K562 (cell line): Measurements from ENCODE around the gene USP4. TPM values are rescaled to one million over a fixed set of nuclear protein-coding genes. Genes with fewer than 3 reads are reported as not detected.

Source experiments
- BHLHE40 ChIP-seq: IDR thresholded peaks from 2 replicates; pipeline ENCODE4 v1.6.1; 2011; ENCODE audit warnings: low read length, improper control_type of control experiment
- CREBBP ChIP-seq: IDR thresholded peaks from one replicate; pipeline ENCODE4 v1.6.1; 2012; ENCODE audit warnings: low read depth, mild to moderate bottlenecking, control low read depth, inconsistent platforms, low read length
- DIDO1 ChIP-seq: fragments of 450-650 bp; IDR thresholded peaks from 2 replicates; pipeline ENCODE4 v1.6.1; 2016; ENCODE audit warnings: low read depth, missing biosample characterization, missing genetic modification characterization
- EGR1 ChIP-seq: fragments of 450-650 bp; conservative IDR thresholded peaks from 2 replicates; pipeline ENCODE4 v1.6.1; 2017; ENCODE audit warnings: mild to moderate bottlenecking
- JUND ChIP-seq, 2 experiments: IDR thresholded peaks; 2 replicates in 1 of 2; 3 replicates in 1 of 2; pipeline ENCODE4 v1.6.1; 2011; ENCODE audit warnings: borderline replicate concordance in 2 of 2, low read depth in 2 of 2, low read length in 2 of 2, improper control_type of control experiment in 1 of 2, missing biosample characterization in 1 of 2, missing genetic modification characterization in 1 of 2, missing genetic modification reagents in 1 of 2
- NFRKB ChIP-seq: fragments of 450-650 bp; IDR thresholded peaks from 2 replicates; pipeline ENCODE4 v1.6.1; 2016; ENCODE audit warnings: low read depth
- PHTF2 ChIP-seq: fragments of 250-450 bp; sonication (Bioruptor Pico); IDR thresholded peaks from 2 replicates; pipeline ENCODE4 v1.5.0; 2021; ENCODE audit warnings: mild to moderate bottlenecking
- POLR2AphosphoS5 ChIP-seq: IDR thresholded peaks from 2 replicates; pipeline ENCODE4 v1.6.1; 2011; ENCODE audit warnings: mild to moderate bottlenecking, low read depth, low read length, moderate library complexity; ENCODE audit not compliant: control insufficient read depth, insufficient read depth
- THRAP3 ChIP-seq: fragments of 450-650 bp; IDR thresholded peaks from 2 replicates; pipeline ENCODE4 v1.6.1; 2016; ENCODE audit warnings: mild to moderate bottlenecking, inconsistent platforms, borderline replicate concordance
- ZBTB11 ChIP-seq, 3 experiments: fragments of 200-800 bp in 1 of 3; fragments of 250-450 bp in 1 of 3; fragments of 450-650 bp in 1 of 3; sonication (Bioruptor Pico) in 1 of 3; sonication (Bioruptor generic) in 1 of 3; formaldehyde crosslinking in 1 of 3; IDR thresholded peaks; 2 replicates each; pipeline versions ENCODE4 v1.6.1 to v1.8.0; 2016 to 2022; ENCODE audit warnings: mild to moderate bottlenecking in 2 of 3, missing genetic modification characterization in 2 of 3, missing compliant biosample characterization in 1 of 3, moderate library complexity in 1 of 3
- ZEB2 ChIP-seq: fragments of 450-650 bp; IDR thresholded peaks from 2 replicates; pipeline ENCODE4 v1.6.1; 2016
- ZNF175 ChIP-seq: fragments of 200-800 bp; sonication (Bioruptor generic); IDR thresholded peaks from 2 replicates; pipeline ENCODE4 v1.6.1; 2016; ENCODE audit warnings: low read depth, mild to moderate bottlenecking, missing genetic modification characterization, missing compliant biosample characterization
- ZNF197 ChIP-seq: fragments of 200-800 bp; sonication (Bioruptor generic); IDR thresholded peaks from 2 replicates; pipeline ENCODE4 v1.6.1; 2016; ENCODE audit warnings: low read depth, missing genetic modification characterization, missing compliant biosample characterization
- ZNF57 ChIP-seq: fragments of 450-650 bp; formaldehyde crosslinking; IDR thresholded peaks from 2 replicates; pipeline ENCODE4 v1.4.0; 2020; ENCODE audit warnings: mild to moderate bottlenecking, moderate library complexity
- ZNF583 ChIP-seq: fragments of 250-450 bp; sonication (Bioruptor Pico); IDR thresholded peaks from 2 replicates; pipeline ENCODE4 v1.4.0; 2020
- ZNF707 ChIP-seq: fragments of 250-450 bp; sonication (Bioruptor Pico); conservative IDR thresholded peaks from 2 replicates; pipeline ENCODE4 v1.8.0; 2022; ENCODE audit warnings: inconsistent platforms, mild to moderate bottlenecking, moderate library complexity
- ZNF77 ChIP-seq: fragments of 250-450 bp; sonication (Bioruptor Pico); IDR thresholded peaks from 2 replicates; pipeline ENCODE4 v1.5.0; 2020
- polyA plus RNA-seq, 8 experiments: library from polyadenylated mRNA; depleted of rRNA in 4 of 8; stranded (reverse) in 5 of 8; unstranded in 3 of 8; fragments of >200 nt; fragmentation: Nextera tagmentation in 2 of 8; fragmentation: Illumina TruSeq in 1 of 8; extraction: Ambion mirVana in 2 of 8; extraction: Trizol in 1 of 8; gene quantifications; 2 replicates each; pipeline versions ENCODE4 v1.2.1 to v1.2.3, GENCODE V29; 2011 to 2014; ENCODE audit warnings: inconsistent platforms in 1 of 8, missing spikeins in 1 of 8
- total RNA-seq, 7 experiments: library from RNA; depleted of rRNA in 6 of 7; stranded (reverse); fragments of >200 nt in 6 of 7; fragmentation: Illumina TruSeq in 2 of 7; extraction: Trizol in 2 of 7; gene quantifications; 2 replicates each; pipeline versions ENCODE4 v1.2.1 to v1.2.3, GENCODE V29; 2011 to 2021; ENCODE audit warnings: low replicate concordance in 1 of 7
- TF ChIP-seq, protein P1 (sequence below), 2 experiments: fragments of 200-800 bp in 1 of 2; sonication (Bioruptor generic) in 1 of 2; sonication (generic) in 1 of 2; formaldehyde crosslinking in 1 of 2; IDR thresholded peaks in 1 of 2; conservative IDR thresholded peaks in 1 of 2; 2 replicates each; pipeline versions ENCODE4 v1.5.0 to v1.6.1; 2016 to 2020; ENCODE audit warnings: missing compliant biosample characterization in 1 of 2, missing genetic modification characterization in 1 of 2, missing genetic modification reagents in 1 of 2
- TF ChIP-seq, protein P2 (sequence below): sonication (generic); formaldehyde crosslinking; IDR thresholded peaks from 2 replicates; pipeline ENCODE4 v1.8.0; 2022; ENCODE audit warnings: mild to moderate bottlenecking, missing genetic modification reagents

Gene USP4
- total and polyA plus RNA-seq, 9 of the 15 experiments (the other 6 are each of a cell fraction or from before 2014, with no cell fraction given), result 11.8 to 40.4 (median 22.9) TPM

DNA sequence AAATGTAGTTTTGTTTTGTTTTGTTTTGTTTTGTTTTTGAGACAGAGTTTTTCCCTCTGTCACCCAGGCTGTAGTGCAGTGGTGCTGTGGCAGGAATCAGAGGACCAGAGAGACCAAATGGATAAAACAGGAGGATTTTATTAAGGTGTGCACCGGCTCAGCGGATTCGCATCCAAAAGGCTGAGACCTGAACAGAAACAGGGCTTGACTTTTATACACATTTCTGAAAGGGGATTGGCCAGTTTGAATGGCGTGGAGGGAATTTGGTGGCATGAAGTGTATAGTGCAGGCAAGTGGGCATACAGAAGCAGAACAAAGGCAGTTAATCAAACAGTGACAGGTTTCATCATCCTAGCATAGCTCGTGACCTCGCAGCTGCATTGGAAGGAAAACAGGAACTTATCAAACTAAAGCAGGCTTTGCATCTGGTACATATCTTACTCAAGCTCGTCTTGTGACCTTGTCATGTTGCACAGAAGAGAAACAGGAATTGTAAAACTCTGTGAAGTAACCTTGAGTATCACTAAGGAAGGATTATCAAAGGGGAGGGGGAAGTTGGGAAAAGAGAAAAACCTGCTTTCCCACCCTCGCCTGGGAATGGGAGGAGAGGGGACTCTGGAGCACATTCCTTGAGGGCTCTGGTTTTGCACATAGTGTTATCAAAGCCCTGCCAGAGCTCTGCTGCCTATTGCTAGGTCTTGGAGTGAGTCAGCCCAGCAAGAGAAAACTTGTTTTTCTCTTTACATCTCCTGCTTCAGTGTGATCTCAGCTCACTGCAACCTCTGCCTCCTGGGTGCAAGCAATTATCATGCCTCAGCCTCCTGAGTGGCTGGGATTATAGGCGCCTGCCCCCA, 101.4 kb downstream of the USP4 start (continued):
- TF ChIP-seq, protein P1, sequence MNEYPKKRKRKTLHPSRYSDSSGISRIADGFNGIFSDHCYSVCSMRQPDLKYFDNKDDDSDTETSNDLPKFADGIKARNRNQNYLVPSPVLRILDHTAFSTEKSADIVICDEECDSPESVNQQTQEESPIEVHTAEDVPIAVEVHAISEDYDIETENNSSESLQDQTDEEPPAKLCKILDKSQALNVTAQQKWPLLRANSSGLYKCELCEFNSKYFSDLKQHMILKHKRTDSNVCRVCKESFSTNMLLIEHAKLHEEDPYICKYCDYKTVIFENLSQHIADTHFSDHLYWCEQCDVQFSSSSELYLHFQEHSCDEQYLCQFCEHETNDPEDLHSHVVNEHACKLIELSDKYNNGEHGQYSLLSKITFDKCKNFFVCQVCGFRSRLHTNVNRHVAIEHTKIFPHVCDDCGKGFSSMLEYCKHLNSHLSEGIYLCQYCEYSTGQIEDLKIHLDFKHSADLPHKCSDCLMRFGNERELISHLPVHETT (CRISPR knock-in tag; conservative IDR thresholded peaks at IDR 0.05 in 1 of 2, IDR thresholded peaks at IDR 0.05 in 1 of 2), result peak in 1 of 2 experiments; percentile 83; a peak in 2 of 4 replicates
- TF ChIP-seq, protein P2, sequence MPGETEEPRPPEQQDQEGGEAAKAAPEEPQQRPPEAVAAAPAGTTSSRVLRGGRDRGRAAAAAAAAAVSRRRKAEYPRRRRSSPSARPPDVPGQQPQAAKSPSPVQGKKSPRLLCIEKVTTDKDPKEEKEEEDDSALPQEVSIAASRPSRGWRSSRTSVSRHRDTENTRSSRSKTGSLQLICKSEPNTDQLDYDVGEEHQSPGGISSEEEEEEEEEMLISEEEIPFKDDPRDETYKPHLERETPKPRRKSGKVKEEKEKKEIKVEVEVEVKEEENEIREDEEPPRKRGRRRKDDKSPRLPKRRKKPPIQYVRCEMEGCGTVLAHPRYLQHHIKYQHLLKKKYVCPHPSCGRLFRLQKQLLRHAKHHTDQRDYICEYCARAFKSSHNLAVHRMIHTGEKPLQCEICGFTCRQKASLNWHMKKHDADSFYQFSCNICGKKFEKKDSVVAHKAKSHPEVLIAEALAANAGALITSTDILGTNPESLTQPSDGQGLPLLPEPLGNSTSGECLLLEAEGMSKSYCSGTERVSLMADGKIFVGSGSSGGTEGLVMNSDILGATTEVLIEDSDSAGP (CRISPR knock-in tag), result no peak
- TF ChIP-seq POLR2AphosphoS5, result peak; percentile 85
- TF ChIP-seq ZEB2, result peak; percentile 72
- TF ChIP-seq ZNF707, result no peak; the same call in 1 of the 2 replicates
- peak; percentile 70 for TF ChIP-seq DIDO1
- peak; percentile 95; the same call in 1 of the 2 replicates for TF ChIP-seq ZNF175 (CRISPR knock-in tag)
- no peak for TF ChIP-seq THRAP3
- TF ChIP-seq NFRKB, result peak; percentile 88; the same call in 1 of the 2 replicates
- TF ChIP-seq ZNF583 (CRISPR knock-in tag), result peak; percentile 79; the same call in 1 of the 2 replicates
- TF ChIP-seq EGR1, result no peak
- TF ChIP-seq BHLHE40, result peak; percentile 98
- peak; percentile 79 for TF ChIP-seq JUND (IDR thresholded peaks at IDR 0.05; ENCODE audit: borderline replicate concordance, low read depth, low read length)
- TF ChIP-seq JUND (tag; IDR thresholded peaks at IDR 0.05; ENCODE audit: borderline replicate concordance, low read depth, low read length), result peak; percentile 81; the same call in 2 of the 3 replicates
- TF ChIP-seq ZNF57 (CRISPR knock-in tag), result no peak
- TF ChIP-seq ZNF77 (CRISPR knock-in tag), result no peak
- TF ChIP-seq CREBBP, result no peak
- peak; percentile 25; the same call in 1 of the 2 replicates for TF ChIP-seq PHTF2 (CRISPR knock-in tag)
- peak; percentile 92 for TF ChIP-seq ZNF197 (CRISPR knock-in tag)
- peak in 1 of 3 experiments; percentile 62; a peak in 1 of 6 replicates for TF ChIP-seq ZBTB11 (CRISPR knock-in tag; IDR thresholded peaks at IDR 0.05)
